Muscle of leg (tissue), 11 donors: ENCODE data around the gene BFAR. TPM values are rescaled to one million over a fixed set of nuclear protein-coding genes. Genes with fewer than 3 reads are reported as not detected.
"Not testable (repeated sequence)": the region's sequence is repeated elsewhere in the genome, so short reads cannot be mapped to it uniquely, and the experiment has no call there.

Source experiments
- DNase-seq: peaks from one replicate; pipeline ENCODE4 v3.0.0; 2013
- H3K27ac ChIP-seq: one replicate; pipeline ENCODE4 v1.5.1; 2013; ENCODE audit warnings: mild to moderate bottlenecking, low read length, control low read depth
- H3K27me3 ChIP-seq: one replicate; pipeline ENCODE4 v1.6.1; 2013; ENCODE audit warnings: low read length; ENCODE audit not compliant: control insufficient read depth, insufficient read depth
- H3K36me3 ChIP-seq: one replicate; pipeline ENCODE4 v1.6.1; 2013; ENCODE audit warnings: low read length; ENCODE audit not compliant: control insufficient read depth, insufficient read depth
- H3K4me1 ChIP-seq: one replicate; pipeline ENCODE4 v1.6.1; 2013; ENCODE audit warnings: low read length; ENCODE audit not compliant: control insufficient read depth, insufficient read depth
- H3K4me3 ChIP-seq: one replicate; pipeline ENCODE4 v1.5.1; 2013; ENCODE audit warnings: low read length, control low read depth
- H3K9me3 ChIP-seq: replicated peaks from 2 replicates; pipeline ENCODE4 v1.6.1; 2013; ENCODE audit warnings: low read depth, low read length; ENCODE audit not compliant: control insufficient read depth
- WGBS: methylation state at CpG from one replicate; pipeline ENCODE4 v1.1.5; 2013; ENCODE audit warnings: missing lambda C conversion rate; ENCODE audit not compliant: insufficient coverage; 5-methylcytosine and 5-hydroxymethylcytosine counted together
- polyA plus RNA-seq, 8 donors: library from polyadenylated mRNA; unstranded; fragments of 120-200 nt; gene quantifications; one replicate each; pipeline versions ENCODE4 v1.2.1 to v1.2.3, GENCODE V29; 2013; ENCODE audit warnings: inconsistent platforms in 1 of 8, low replicate concordance in 1 of 8; ENCODE audit not compliant: insufficient read length in 8 of 8, insufficient read depth in 1 of 8
- total RNA-seq: library from RNA; stranded (reverse); fragments of 120-200 nt; gene quantifications from one replicate; pipeline ENCODE4 v1.2.4, GENCODE V29; 2013

The BFAR gene
- total and polyA plus RNA-seq, 9 donors: 42.3 to 60.0 (median 50.3) TPM

GRCh38 chr16:14634389-14634725 is 1.6 kb downstream of the BFAR start:
- Histone ChIP-seq H3K4me3 (peak overlapping the region; percentile 85), H3K27me3 (no peaks in the 10 kb centered on the region), H3K27ac (peak overlapping the region; percentile 98), H3K36me3 (peaks cover 13% of the 10 kb centered on the region), H3K9me3 (no peaks in the 10 kb centered on the region), H3K4me1 (peaks cover 29% of the 10 kb centered on the region)
- DNase-seq: no peak
- no CpG with 5 or more reads among the region's 7 CpGs for WGBS

GRCh38 chr16:14635395-14636165 is 2.8 kb downstream of the BFAR start:
- DNase-seq: no peak

GRCh38 chr16:14636179-14636950 is 3.6 kb downstream of the BFAR start:
- H3K4me3 ChIP-seq, DNase-seq, H3K27ac ChIP-seq, H3K9me3 ChIP-seq, H3K27me3 ChIP-seq: not testable (repeated sequence)
- whole genome bisulfite sequencing: 66% methylated on average over 2 of the region's 17 CpGs
- Histone ChIP-seq H3K4me1 (peaks cover 22% of the 10 kb centered on the region), H3K36me3 (peaks cover 22% of the 10 kb centered on the region)

More at GRCh38 chr16:14635395-14636165, 2.8 kb downstream of the BFAR start:
- peaks cover 19% of the 10 kb centered on the region for H3K36me3 ChIP-seq
- H3K27me3 ChIP-seq: no peaks in the 10 kb centered on the region
- H3K27ac ChIP-seq: no peak overlapping the region
- H3K9me3 ChIP-seq: no peaks in the 10 kb centered on the region
- no CpG with 5 or more reads among the region's 12 CpGs for WGBS
- H3K4me3 ChIP-seq: no peak overlapping the region
- H3K4me1 ChIP-seq: peaks cover 23% of the 10 kb centered on the region

GRCh38 chr16:14636951-14637240 is 4.1 kb downstream of the BFAR start:
- not testable (repeated sequence) for H3K27ac ChIP-seq, DNase-seq
- no CpG with 5 or more reads among the region's 1 CpG for WGBS

GRCh38 chr16:14640538-14640937 is 7.8 kb downstream of the BFAR start:
- Histone ChIP-seq H3K9me3 (no peaks in the 10 kb centered on the region), H3K27ac (no peak overlapping the region), H3K27me3 (no peaks in the 10 kb centered on the region), H3K4me1 (peaks cover 3% of the 10 kb centered on the region), H3K4me3 (no peak overlapping the region), H3K36me3 (peaks cover 35% of the 10 kb centered on the region)
- WGBS: 81% methylated on average over 5 of the region's 10 CpGs
- DNase-seq: no peak

More at GRCh38 chr16:14636951-14637240, 4.1 kb downstream of the BFAR start:
- H3K4me3 ChIP-seq, H3K9me3 ChIP-seq, H3K27me3 ChIP-seq: not testable (repeated sequence)
- Histone ChIP-seq H3K4me1 (peaks cover 21% of the 10 kb centered on the region), H3K36me3 (peaks cover 22% of the 10 kb centered on the region)

GRCh38 chr16:14641206-14641605 is 8.5 kb downstream of the BFAR start:
- Histone ChIP-seq H3K9me3 (no peaks in the 10 kb centered on the region), H3K4me1 (no peaks in the 10 kb centered on the region), H3K27me3 (no peaks in the 10 kb centered on the region), H3K27ac (no peak overlapping the region), H3K36me3 (peaks cover 38% of the 10 kb centered on the region), H3K4me3 (no peak overlapping the region)
- 100% methylated on average over 1 of the region's 8 CpGs for WGBS
- DNase-seq: no peak

GRCh38 chr16:14641926-14642325 is 9.2 kb downstream of the BFAR start:
- 86% methylated on average over 3 of the region's 7 CpGs for WGBS
- no peaks in the 10 kb centered on the region for H3K4me1 ChIP-seq
- H3K36me3 ChIP-seq: peaks cover 45% of the 10 kb centered on the region
- no peak overlapping the region for H3K4me3 ChIP-seq
- H3K27me3 ChIP-seq: no peaks in the 10 kb centered on the region
- H3K9me3 ChIP-seq: no peaks in the 10 kb centered on the region
- no peak for DNase-seq
- no peak overlapping the region for H3K27ac ChIP-seq

- H3K27me3 ChIP-seq: no peaks in the 10 kb centered on the region
- H3K4me1 ChIP-seq: no peaks in the 10 kb centered on the region
- no peak for DNase-seq
- no peak overlapping the region for H3K4me3 ChIP-seq
- peaks cover 68% of the 10 kb centered on the region for H3K36me3 ChIP-seq
- H3K27ac ChIP-seq: no peak overlapping the region
- H3K9me3 ChIP-seq: no peaks in the 10 kb centered on the region
- WGBS: 91% methylated on average over 10 of the region's 10 CpGs
These were observed 17.1 kb downstream of the BFAR start for GRCh38 chr16:14649816-14650215.

- DNase-seq: no peak
- H3K9me3 ChIP-seq: no peaks in the 10 kb centered on the region
- no CpG with 5 or more reads among the region's 6 CpGs for WGBS
- H3K27me3 ChIP-seq: no peaks in the 10 kb centered on the region
- no peaks in the 10 kb centered on the region for H3K4me1 ChIP-seq
- peaks cover 69% of the 10 kb centered on the region for H3K36me3 ChIP-seq
- H3K4me3 ChIP-seq: no peak overlapping the region
- no peak overlapping the region for H3K27ac ChIP-seq
These were observed 17.9 kb downstream of the BFAR start for GRCh38 chr16:14650629-14651028.

- H3K27ac ChIP-seq: no peak overlapping the region
- WGBS: 80% methylated on average over 1 of the region's 2 CpGs
- no peak for DNase-seq
- H3K4me3 ChIP-seq: no peak overlapping the region
- no peaks in the 10 kb centered on the region for H3K27me3 ChIP-seq
- H3K9me3 ChIP-seq: no peaks in the 10 kb centered on the region
- H3K36me3 ChIP-seq: peaks cover 65% of the 10 kb centered on the region
- no peaks in the 10 kb centered on the region for H3K4me1 ChIP-seq
These were observed 20.0 kb downstream of the BFAR start for GRCh38 chr16:14652726-14653125.
